Activated CD8-positive, alpha-beta memory T cell treated with anti-CD3 and anti-CD28 coated beads, Interleukin-2, amount 10 ng/mL, durations not matched to agents 7 days and 5 days (primary cell): ENCODE data around the gene SIRPB1. TPM values are rescaled to one million over a fixed set of nuclear protein-coding genes. Genes with fewer than 3 reads are reported as not detected.
"Not testable (repeated sequence)": the region's sequence is repeated elsewhere in the genome, so short reads cannot be mapped to it uniquely, and the experiment has no call there.

ENCODE experiments used
- ATAC-seq: fragments of 150-1000 bp; cut with Tn5 transposase; one replicate; pipeline ENCODE4 v1.10.0; 2021; ENCODE audit warnings: moderate library complexity
- CTCF ChIA-PET: fragments of 350-600 bp; sonication (Branson Sonifier 250); formaldehyde crosslinking; loops from one replicate; lab custom pipeline; 2021; ENCODE audit warnings: antibody characterized with exemption; lab: Charles Lee
- DNase-seq: peaks from one replicate; pipeline ENCODE4 v3.0.0-alpha.2; 2020
- H3K27ac Mint-ChIP-seq: one replicate; pipeline ENCODE4 v1.8.0; 2021; ENCODE audit warnings: mild to moderate bottlenecking, mixed read lengths
- H3K27me3 Mint-ChIP-seq: one replicate; pipeline ENCODE4 v1.8.0; 2021; ENCODE audit warnings: mixed read lengths
- H3K36me3 Mint-ChIP-seq: one replicate; pipeline ENCODE4 v1.8.0; 2021; ENCODE audit warnings: mild to moderate bottlenecking, mixed read lengths
- H3K4me1 Mint-ChIP-seq: one replicate; pipeline ENCODE4 v1.8.0; 2021; ENCODE audit warnings: mixed read lengths
- H3K4me3 Mint-ChIP-seq: one replicate; pipeline ENCODE4 v1.8.0; 2021; ENCODE audit warnings: mild to moderate bottlenecking, moderate library complexity, mixed read lengths
- H3K9me3 Mint-ChIP-seq: one replicate; pipeline ENCODE4 v1.8.0; 2022; ENCODE audit warnings: low read depth, mixed read lengths
- total RNA-seq, 2 experiments: library from RNA; stranded (reverse); gene quantifications; one replicate each; pipeline ENCODE4 v1.2.3, GENCODE V29; 2021

The SIRPB1 gene
- total RNA-seq, 2 experiments from 2014 or later, result 6.0 to 8.3 TPM

DNA sequence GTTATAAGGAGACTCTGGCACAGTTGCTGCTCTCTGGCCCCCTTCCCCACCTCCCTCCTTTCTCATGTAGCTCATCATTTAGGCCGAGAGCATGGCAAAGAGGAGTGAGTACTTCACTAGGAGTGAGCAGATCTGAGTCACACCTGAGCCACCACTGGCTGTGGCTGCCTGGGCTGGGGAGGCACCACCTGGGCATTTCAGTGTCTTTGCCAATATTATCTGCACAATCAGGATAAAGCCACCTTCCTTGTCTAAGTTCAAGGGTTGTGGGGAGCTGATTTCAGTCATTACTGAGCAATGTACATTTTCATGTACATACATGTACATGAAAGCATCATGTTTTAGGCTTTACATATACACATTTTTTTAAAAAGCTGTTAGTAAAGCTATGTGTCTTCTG, 43.8 kb downstream of the SIRPB1 start:
- H3K36me3 Mint-ChIP-seq, H3K4me3 Mint-ChIP-seq, H3K27ac Mint-ChIP-seq, DNase-seq, H3K9me3 Mint-ChIP-seq, H3K27me3 Mint-ChIP-seq, ATAC-seq: not testable (repeated sequence)
- H3K4me1 Mint-ChIP-seq, result peaks cover 27% of the 10 kb centered on the region
- CTCF ChIA-PET, result interaction anchor here (1.2 kb wide), 1 partner anchor 72 kb away, joined by 3 read pairs; no protein-coding TSS in a partner anchor

DNA sequence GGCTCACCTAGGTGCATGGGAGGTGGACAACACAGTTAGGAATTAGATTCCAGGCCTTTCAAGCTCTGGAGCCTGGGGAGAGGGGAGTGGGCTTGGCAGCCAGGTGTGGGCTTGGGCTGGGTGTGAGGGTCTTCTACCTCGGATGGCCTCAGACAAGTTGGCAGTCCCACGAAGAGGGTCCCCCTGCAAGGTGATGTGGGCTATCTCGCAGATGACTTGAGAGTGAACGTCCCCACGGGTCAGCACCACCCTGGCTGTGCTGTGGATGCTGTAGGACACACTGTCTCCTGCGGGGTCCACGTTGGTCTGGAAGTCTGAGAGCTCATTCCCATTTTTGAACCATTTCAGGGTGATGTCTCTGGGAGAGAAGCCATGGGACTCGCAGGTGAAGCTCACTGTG, 48.2 kb downstream of the SIRPB1 start:
- CTCF ChIA-PET, result not testable (repeated sequence)

More for the DNA sequence above, 48.2 kb downstream of the SIRPB1 start:
- not testable (repeated sequence) for H3K4me3 Mint-ChIP-seq, H3K36me3 Mint-ChIP-seq, H3K27ac Mint-ChIP-seq, DNase-seq, H3K27me3 Mint-ChIP-seq, H3K4me1 Mint-ChIP-seq, ATAC-seq, H3K9me3 Mint-ChIP-seq

Other genes with a start within 250 kb of the SIRPB1 start
- 100 to 1,000 TPM; 247 to 273 TPM for gene FKBP1A, start 227.0 kb downstream of the SIRPB1 start, total RNA-seq
- gene NSFL1C, start 153.2 kb downstream of the SIRPB1 start, total RNA-seq, result 10 to 100 TPM; 55.6 to 65.0 TPM
- not detected for gene SIRPB2, start 128.6 kb downstream of the SIRPB1 start, total RNA-seq
- gene SIRPD, start 62.3 kb downstream of the SIRPB1 start, total RNA-seq, result under 1 TPM in 1 of 2 experiments, not detected in 1; 0.19 TPM
- 100 to 1,000 TPM in 1 of 2 experiments, 10 to 100 TPM in 1; 93.8 to 122 TPM for gene SIRPG, start 37.8 kb upstream of the SIRPB1 start, total RNA-seq